HG03457 (cell line): ENCODE measurements around the gene UQCRQ.

Experiments
- ATAC-seq: cut with Tn5 transposase; IDR thresholded peaks from one replicate; pipeline ENCODE4 v1.9.1; 2021; ENCODE audit warnings: moderate number of reproducible peaks; ENCODE audit not compliant: unreplicated experiment

Gene UQCRQ

GRCh38 chr5:132870801-132871200 is 4.4 kb downstream of the UQCRQ start:
- ATAC-seq: no peak

- ATAC-seq: no peak
These were observed 5.2 kb downstream of the UQCRQ start for GRCh38 chr5:132871459-132872284.

- no peak for ATAC-seq
These were observed 6.3 kb downstream of the UQCRQ start for GRCh38 chr5:132872788-132873118.

GRCh38 chr5:132873119-132873929 is 6.9 kb downstream of the UQCRQ start, which contains the start of gene LEAP2:
LEAP2 (plus strand) TSS chr5:132873668; CDS start chr5:132873695, 27 bp downstream.
- no peak for ATAC-seq

- no peak for ATAC-seq
These were observed 7.5 kb downstream of the UQCRQ start for GRCh38 chr5:132873930-132874271.

- ATAC-seq: no peak
These were observed 9.7 kb downstream of the UQCRQ start for GRCh38 chr5:132876020-132876759.

GRCh38 chr5:132877466-132877865 is 11.0 kb downstream of the UQCRQ start:
- no peak for ATAC-seq

- ATAC-seq: no peak
These were observed 11.5 kb downstream of the UQCRQ start for GRCh38 chr5:132877938-132878337.

GRCh38 chr5:132883261-132883834 is 16.9 kb downstream of the UQCRQ start:
- no peak for ATAC-seq

GRCh38 chr5:132884548-132884947 is 18.1 kb downstream of the UQCRQ start:
- no peak for ATAC-seq

GRCh38 chr5:132886064-132886823 is 19.8 kb downstream of the UQCRQ start:
- no peak for ATAC-seq

GRCh38 chr5:132887283-132887682 is 20.8 kb downstream of the UQCRQ start:
- no peak for ATAC-seq

GRCh38 chr5:132889501-132889900 is 23.1 kb downstream of the UQCRQ start:
- ATAC-seq: no peak

- no peak for ATAC-seq
These were observed 24.4 kb downstream of the UQCRQ start for GRCh38 chr5:132890817-132891216.

- no peak for ATAC-seq
These were observed 29.4 kb downstream of the UQCRQ start for GRCh38 chr5:132895719-132896305.

- no peak for ATAC-seq
These were observed 30.2 kb downstream of the UQCRQ start for GRCh38 chr5:132896685-132897084.

GRCh38 chr5:132898094-132898493 is 31.7 kb downstream of the UQCRQ start:
- no peak for ATAC-seq

GRCh38 chr5:132901036-132901435 is 34.6 kb downstream of the UQCRQ start:
- no peak for ATAC-seq

- no peak for ATAC-seq
These were observed 35.3 kb downstream of the UQCRQ start for GRCh38 chr5:132901730-132902129.

- ATAC-seq: no peak
These were observed 39.5 kb downstream of the UQCRQ start for GRCh38 chr5:132905938-132906337.
